ENCODE results near the gene SPON1.
"Not testable (repeated sequence)": the region's sequence is repeated elsewhere in the genome, so short reads cannot be mapped to it uniquely, and the experiment has no call there.

SPON1 gene

DNA sequence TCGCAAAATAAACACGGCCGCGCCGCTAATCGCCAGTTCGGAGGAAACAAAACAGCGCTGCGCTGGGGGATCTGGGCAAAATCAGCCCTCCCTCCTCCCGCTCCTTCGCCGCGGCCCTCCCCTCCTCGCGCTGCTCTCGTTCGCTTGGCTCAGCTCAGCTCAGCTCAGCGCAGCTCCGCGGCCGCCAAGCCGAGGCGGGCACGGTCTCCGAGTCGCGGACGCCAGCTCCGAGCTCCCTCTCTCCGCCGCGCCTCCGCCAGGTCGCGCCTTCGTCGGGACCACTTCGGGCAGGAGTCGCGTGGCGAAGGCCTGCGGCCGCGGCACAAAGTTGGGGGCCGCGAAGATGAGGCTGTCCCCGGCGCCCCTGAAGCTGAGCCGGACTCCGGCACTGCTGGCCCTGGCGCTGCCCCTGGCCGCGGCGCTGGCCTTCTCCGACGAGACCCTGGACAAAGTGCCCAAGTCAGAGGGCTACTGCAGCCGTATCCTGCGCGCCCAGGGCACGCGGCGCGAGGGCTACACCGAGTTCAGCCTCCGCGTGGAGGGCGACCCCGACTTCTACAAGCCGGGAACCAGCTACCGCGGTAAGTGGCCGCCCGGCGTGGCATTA is at the start of gene SPON1:
SPON1 (plus strand) TSS at position 162 of the 607 bp plus-strand sequence; CDS start at position 344, 182 bp downstream.
- DNase-seq (ENCODE audit: low read depth): no peak

GRCh38 chr11:13917264-13917663 is 45.3 kb upstream of the SPON1 start:
- DNase-seq (ENCODE audit: low read depth): no peak

- no peak for DNase-seq (ENCODE audit: low read depth)
Observed at GRCh38 chr11:13917904-13918303, 44.6 kb upstream of the SPON1 start.

DNA sequence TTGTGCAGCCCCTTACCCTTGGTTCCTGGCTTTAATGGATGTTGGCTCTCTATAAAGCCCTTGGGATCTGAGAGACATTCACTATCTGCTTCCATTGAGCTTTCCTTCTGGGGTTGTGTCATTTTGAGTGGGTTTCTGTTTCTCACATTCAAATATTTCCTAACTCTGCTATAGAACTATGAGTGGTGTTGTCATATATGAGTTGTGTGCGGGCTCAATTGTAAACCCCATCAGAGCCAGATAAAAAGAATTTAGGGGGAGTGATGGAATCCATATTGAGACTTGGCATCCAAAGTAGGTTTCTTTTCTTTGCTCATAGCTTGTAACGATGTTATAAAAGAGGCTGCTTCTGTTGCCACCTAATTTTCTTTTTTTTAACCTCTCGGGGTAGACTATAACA is 41.8 kb upstream of the SPON1 start:
- DNase-seq (ENCODE audit: low read depth): no peak

- no peak for DNase-seq (ENCODE audit: low read depth)
Observed at GRCh38 chr11:13921545-13921944, 41.0 kb upstream of the SPON1 start.

GRCh38 chr11:13923182-13923581 is 39.3 kb upstream of the SPON1 start:
- DNase-seq (ENCODE audit: low read depth): no peak

DNA sequence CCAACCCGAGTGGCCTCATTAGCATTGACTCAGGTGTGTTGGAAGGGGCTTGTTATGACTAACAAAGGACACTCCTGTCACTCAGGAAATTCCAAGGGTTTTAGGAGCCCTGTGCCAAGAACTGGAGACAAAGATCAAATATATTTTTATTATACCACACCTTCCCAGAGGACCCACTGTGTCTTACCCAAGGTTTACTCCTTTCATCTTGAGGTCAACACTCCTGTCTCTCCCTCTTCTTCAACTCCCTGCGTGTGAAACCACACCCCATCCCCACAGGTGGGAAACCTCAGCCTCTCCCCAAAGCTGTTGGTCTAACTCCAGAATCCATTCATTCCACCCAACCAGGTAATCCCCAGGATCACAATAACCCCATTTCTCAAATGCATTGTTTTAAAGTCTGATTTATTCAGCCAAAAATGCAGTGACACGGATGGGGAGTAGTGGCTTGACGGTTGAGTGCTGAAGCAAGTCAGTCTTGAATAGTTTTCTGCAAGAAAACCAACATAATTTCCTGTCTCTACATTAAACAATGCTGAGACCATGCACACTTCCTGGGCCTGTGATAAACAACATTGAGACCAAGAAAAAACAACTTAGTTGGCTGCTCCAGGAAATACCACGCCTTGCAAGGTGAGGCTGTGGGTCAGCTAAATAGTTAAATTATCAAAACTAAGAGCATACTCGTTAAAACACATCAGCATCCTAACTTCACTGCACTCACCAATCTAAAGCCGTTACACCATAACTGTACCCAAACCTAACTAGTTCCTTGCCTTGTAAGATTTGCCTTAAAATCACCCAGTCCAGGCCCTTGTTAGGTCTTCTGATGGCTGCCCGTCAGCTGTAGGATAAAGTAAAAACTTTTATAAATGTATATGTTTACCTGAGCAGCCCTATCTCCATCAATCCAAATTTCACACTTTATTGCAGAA is 38.5 kb upstream of the SPON1 start:
- DNase-seq (ENCODE audit: low read depth): no peak

DNA sequence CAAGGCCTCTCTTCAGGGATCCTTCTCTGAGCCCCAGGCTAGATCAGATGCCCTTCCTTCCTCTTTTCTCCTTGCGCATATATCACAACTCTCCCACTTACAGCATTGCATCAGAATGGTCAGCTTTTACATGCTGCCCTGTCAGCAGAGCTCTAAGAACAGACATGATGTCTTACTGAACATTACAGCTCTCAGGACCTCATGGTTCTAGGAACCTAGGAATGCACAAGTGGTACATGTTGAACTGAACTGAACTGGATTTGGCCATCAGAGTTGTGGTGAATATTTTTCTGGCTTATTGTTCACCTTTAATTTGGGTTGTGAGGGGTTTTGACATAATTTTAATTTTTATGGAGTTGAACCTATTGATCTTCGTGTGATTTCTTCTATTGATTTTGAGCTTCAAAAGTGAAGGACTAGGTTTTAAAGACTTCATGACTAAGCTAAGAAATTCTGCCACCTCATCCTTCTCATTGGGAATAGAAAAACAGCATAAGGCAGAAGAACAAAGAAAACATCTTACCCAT is 37.7 kb upstream of the SPON1 start:
- DNase-seq (ENCODE audit: low read depth): no peak

DNA sequence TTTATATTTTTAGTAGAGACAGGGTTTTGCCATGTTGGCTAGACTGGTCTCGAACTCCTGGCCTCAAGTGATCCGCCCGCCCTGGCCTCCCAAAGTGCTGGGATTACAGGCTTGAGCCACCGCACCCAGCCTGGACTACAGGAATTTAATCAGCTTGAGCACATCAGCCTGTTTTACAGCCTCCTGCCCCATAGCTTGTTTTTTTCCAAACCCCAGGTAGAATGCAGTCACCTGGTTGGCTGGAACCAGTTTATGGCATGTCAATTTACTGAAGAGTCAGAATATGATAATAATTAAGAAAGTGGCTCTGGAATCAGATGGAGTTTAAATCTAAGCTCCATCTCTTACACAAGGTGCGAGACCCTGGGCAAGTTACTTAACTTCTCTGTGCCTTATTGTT is 36.2 kb upstream of the SPON1 start:
- not testable (repeated sequence) for DNase-seq (ENCODE audit: low read depth)

GRCh38 chr11:13926981-13927380 is 35.5 kb upstream of the SPON1 start:
- DNase-seq (ENCODE audit: low read depth): no peak

GRCh38 chr11:13927481-13927880 is 35.0 kb upstream of the SPON1 start:
- DNase-seq (ENCODE audit: low read depth): no peak

- DNase-seq (ENCODE audit: low read depth): peak; percentile 56
Observed at GRCh38 chr11:13928566-13929251, 33.8 kb upstream of the SPON1 start.

GRCh38 chr11:13929395-13929891 is 33.1 kb upstream of the SPON1 start:
- no peak for DNase-seq (ENCODE audit: low read depth)

DNA sequence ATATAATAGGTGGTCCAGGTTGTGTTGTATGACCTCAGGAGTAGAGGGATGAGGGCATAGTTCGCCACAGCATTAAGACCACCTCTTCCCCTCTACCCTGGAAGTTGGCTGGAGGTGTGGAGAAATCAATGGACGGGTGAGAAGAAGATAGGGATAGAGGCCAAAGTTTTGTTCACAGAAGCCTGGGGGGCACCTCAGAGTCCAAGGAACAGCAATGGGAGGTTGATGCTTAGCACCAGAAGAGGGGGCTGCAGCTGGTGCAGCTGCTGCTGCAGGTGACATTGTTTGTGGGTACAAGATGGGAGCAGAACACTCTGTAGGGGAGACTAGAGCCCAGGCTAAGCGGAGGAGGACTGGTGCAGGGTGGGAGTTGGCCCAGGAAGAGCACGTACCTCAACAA is 31.2 kb upstream of the SPON1 start:
- no peak for DNase-seq (ENCODE audit: low read depth)

- not testable (repeated sequence) for DNase-seq (ENCODE audit: low read depth)
Observed at GRCh38 chr11:13937154-13937553, 25.4 kb upstream of the SPON1 start.

GRCh38 chr11:13938829-13939228 is 23.7 kb upstream of the SPON1 start:
- not testable (repeated sequence) for DNase-seq (ENCODE audit: low read depth)

DNA sequence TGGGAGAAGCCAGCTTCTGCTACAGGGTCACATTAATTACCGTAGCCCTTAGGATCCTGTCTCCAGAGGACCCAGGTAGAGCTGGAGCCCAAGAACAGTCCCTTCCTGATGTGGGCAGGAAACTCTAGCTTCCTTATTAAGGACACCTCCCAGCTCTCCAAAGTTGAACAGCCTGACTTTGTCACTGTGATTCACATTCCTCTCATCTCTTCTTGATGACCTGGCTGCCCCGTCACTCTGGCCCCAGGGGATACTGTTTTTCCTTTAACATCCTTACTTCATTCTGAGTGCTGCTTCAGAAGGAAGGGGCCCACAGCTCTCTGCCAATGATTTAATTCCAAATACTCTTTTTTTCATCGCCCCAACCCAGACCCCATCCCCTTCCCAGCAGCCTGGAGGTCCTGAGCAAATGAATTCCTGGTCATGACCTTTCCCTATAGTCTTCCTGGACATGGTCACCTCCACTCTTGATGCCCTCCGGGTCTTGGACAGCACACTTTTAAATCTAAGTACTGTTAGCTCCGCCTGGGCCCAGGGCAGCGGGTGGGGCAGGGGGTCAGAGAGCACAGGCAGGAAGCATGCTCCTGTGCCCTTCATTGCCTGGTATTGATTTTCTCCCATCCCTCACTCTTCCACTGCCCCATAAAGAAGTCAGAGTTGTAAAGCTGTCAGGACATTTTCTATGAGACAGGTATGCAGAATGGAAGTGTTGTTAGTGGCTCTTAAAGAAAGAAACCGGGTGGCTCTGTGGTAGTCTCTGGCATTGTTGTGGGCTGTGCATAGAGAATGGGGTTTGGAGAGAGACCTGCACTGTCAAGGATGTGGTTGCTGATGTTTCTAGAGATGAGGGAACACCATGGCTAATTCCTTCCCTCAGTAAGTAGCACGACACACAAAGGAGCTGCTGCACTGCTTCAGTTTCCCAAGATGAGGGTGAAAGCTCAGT is 22.3 kb upstream of the SPON1 start:
- peak; percentile 58 for DNase-seq (ENCODE audit: low read depth)

- DNase-seq (ENCODE audit: low read depth): no peak
Observed at GRCh38 chr11:13940907-13941256, 21.6 kb upstream of the SPON1 start.

DNA sequence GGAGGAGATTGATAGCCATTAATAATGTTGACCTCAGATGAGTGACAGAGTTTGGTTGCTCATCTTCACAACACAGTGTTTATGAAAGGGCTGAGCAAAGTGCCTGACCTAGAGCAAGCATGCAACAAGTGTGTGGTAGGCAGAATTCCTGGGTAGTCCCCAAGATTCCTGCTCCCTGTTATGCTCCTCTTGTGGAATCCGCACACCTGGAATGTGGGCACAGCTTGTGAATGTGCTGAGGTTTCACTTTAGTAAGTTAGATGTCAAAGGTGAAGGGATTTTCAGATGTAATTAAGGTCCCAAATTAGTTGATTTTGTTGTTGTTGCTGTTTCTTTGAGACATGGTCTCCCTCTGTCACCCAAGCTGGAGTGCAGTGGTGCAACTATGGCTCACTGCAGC is 20.7 kb upstream of the SPON1 start:
- DNase-seq (ENCODE audit: low read depth): no peak

- DNase-seq (ENCODE audit: low read depth): no peak
Observed at GRCh38 chr11:13942378-13942777, 20.1 kb upstream of the SPON1 start.

- DNase-seq (ENCODE audit: low read depth): peak; percentile 68
Observed at GRCh38 chr11:13942971-13943381, 19.5 kb upstream of the SPON1 start.

Measured in HS-5 (cell line).